ENCODE data around the gene SYNGR4.

Gene SYNGR4

DNA sequence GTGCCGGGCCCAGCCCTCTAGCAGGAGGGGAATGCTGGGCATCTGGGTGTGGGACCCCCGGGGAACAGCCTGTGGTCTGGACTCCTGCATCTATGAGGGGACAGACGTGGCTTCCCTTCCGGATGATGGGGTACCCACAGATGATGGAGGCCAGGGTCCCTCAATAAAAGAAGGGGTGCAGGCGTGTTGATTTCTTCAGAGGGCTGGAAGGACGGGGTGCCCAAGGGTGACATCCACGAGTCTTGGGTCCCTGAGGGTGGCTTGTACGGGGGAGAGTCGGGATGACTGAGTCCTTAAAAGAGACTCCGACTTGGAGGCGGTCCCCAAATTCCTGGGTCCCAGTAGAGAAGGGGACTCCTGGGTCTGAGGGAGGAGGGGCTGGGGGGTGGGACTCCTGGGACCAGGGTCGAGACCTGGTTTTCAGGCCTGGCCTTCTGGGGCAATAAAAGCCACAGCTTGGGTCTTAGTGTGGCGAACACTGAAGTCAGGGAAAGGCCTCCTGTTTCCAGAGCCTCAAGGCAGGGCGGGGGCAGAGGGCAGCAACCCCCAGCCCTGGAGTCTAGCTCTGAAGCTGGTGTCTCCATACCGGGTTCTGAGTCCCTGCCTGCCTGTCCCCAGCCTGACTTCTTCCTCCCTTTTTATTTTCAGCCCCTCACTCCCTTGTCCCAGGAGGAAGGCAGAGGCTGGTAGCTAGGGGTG, 28.8 kb downstream of the SYNGR4 start:
- DNase-seq, result no peak

GRCh38 chr19:48393559-48394330, 29.6 kb downstream of the SYNGR4 start, which contains the start of gene GRIN2D:
GRIN2D (plus strand) TSS chr19:48393668; CDS start chr19:48398393, 4,725 bp downstream.
- no peak for DNase-seq
- TF ChIP-seq GATA1 (IDR thresholded peaks at IDR 0.05; ENCODE audit: low read depth, low read length) (no peak), POLR2A (IDR thresholded peaks at IDR 0.05; ENCODE audit: low read length) (no peak)

More for the DNA sequence above, 28.8 kb downstream of the SYNGR4 start:
- TF ChIP-seq GATA1 (IDR thresholded peaks at IDR 0.05; ENCODE audit: low read depth, low read length) (no peak), POLR2A (IDR thresholded peaks at IDR 0.05; ENCODE audit: low read length) (no peak)

DNA sequence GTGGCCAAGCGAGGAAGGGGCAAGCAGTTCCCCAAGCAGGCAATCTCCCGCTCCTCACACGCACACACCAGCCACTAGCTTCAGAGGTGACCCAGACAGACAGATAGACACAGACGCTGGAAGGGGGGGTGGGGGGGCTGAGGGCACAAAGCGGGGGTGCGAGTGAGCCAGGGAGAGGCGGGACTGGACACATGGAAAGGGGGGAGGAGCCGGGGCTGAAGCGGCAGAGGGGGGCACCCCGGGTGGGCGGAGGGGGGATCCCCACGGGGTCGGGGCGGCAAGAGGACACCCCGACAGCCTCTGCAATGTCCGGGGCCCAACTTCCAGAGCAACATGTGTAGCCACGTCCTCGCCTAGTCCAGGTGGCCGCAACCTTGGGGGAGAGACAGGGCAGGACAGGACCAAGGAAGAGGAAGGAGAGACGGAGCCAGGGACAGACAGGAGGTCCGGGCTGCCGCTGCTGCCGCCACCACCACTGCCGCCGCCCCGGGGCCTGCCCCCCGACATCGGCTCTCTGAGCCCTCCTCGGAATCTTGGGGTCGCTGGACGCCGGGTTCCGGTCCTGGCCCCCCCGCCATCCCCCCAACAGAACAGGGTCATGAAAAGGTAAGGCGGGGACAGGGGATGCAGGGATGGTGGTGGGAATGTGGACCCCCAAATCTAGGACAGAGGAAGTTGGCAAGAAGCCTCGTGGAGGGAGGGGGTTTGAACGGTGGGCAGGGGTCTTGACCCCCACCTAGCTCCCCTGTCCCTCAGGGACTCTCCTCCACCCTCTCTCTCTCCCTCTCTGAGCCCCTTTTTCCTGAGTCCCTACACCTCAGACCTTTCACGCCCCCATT, 30.4 kb downstream of the SYNGR4 start:
- TF ChIP-seq GATA1 (IDR thresholded peaks at IDR 0.05; ENCODE audit: low read depth, low read length) (no peak), POLR2A (IDR thresholded peaks at IDR 0.05; ENCODE audit: low read length) (no peak)
- DNase-seq, result no peak

DNA sequence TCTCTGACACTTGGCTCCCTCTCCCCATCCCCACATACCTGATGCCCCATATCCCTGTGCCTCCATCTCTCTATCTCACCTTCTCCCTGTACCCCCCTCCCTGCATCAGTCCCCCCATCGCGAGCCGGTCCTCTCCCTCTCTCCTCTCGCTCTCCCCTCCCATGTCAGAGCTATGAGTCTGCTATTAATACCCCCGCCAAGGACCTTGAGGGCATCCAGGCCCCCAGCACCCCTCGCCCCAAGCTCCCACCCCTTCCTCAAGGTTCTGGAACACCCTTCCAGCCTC, 30.9 kb downstream of the SYNGR4 start:
- no peak for DNase-seq
- TF ChIP-seq GATA1 (IDR thresholded peaks at IDR 0.05; ENCODE audit: low read depth, low read length) (no peak), POLR2A (IDR thresholded peaks at IDR 0.05; ENCODE audit: low read length) (no peak)

GRCh38 chr19:48395499-48395898, 31.3 kb downstream of the SYNGR4 start:
- DNase-seq, result no peak
- TF ChIP-seq GATA1 (IDR thresholded peaks at IDR 0.05; ENCODE audit: low read depth, low read length), result no peak
- TF ChIP-seq POLR2A (IDR thresholded peaks at IDR 0.05; ENCODE audit: low read length), result no peak

DNA sequence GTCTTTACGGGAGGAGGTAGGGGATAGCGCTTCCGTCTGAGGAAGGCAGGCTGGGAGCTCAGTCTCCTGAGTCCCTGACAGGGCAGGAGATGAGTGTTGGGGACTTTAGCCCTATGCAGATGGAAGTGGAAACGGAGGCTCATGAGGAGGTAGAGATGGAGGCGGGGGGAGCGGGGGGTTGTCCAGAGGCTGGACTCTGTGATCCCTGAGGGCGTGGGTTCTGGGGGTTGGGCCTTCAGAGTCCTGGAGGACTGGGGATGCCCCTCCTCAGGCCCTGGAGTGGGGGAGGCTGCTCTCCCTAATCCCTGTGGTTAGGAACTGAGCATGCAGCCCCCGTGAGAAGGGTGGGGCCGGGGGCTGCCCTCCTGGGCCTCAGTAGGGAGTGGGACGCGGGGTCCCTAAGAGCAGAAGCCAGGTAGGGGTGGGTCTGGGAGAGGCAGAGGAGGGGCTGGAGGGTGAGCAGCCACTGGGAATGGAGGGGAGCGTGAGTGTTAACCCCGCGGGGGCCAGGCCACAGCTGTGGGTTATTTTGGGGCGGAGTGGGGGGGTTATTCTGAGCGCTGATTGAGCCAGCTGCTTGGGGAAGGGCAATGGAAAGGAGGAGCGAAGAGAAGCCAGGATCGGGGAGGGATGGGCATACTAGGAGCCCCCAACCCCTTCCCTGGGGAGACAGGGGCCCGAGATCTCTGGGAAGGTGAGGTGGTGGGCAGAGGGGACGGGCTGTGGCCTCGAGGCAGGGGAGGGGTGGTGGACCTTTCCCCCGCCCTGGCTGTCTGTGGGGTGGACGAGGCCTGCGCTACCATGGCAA, 32.1 kb downstream of the SYNGR4 start:
- TF ChIP-seq POLR2A (IDR thresholded peaks at IDR 0.05; ENCODE audit: low read length), result no peak
- TF ChIP-seq GATA1 (IDR thresholded peaks at IDR 0.05; ENCODE audit: low read depth, low read length), result no peak
- DNase-seq, result no peak

DNA sequence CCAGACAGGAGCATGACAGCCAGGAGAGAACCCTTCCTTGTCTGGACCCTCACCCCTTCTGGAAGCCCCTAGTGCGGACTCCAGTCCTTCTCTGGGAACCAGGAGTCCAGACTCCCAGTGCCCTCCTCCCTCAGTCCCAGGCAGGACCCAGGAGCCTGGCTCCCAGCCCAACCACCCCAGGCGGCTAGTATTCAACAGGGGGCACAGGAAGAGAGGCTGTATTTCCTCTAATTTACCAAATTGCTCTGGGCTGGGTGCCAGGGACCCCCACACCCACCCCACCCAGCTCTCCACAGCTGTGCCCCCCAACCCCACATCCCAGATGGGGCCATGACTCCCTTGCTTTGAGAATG, 32.6 kb downstream of the SYNGR4 start:
- no peak for DNase-seq
- no peak for TF ChIP-seq GATA1 (IDR thresholded peaks at IDR 0.05; ENCODE audit: low read depth, low read length)
- no peak for TF ChIP-seq POLR2A (IDR thresholded peaks at IDR 0.05; ENCODE audit: low read length)

DNA sequence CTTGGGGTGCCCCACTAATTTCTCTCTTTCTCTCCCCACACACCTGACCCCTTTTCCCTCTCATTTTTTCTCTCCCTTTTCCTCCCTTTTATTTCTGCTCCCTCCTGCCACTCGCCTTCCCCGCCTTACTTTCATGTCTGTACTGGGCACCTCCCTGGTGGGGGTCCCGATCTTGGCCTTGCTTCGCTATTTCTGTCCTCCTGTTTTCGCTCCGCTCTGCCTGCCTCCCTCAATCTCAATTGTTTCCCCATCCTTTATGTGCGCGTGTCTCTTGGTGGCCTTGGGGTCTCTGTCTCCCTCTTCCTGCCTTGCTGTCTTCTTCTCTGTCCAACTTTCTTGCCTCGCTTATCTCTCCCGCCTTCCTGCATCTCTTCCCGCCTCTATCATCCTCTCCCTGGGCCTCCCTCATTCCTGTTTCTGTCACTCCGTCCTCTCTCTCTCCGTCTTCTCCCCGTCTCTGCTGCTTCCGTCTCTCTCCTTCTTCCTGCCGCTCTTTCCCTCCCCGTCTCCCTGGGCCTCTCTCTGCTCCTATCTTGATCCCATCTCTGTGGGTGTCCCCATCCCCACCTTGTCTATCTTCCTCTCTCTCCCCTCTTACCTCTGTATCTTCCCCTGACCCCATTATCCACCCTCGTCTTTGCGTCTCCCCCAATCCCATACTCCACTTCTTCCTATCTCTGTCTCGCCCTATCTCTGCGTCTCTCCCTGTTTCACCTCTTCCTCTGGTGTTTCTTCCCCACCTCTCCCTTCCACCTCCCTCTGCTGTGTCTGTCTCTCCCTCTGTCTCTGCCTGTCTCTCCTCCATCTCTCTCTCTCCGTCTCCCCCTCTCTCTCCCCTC, 33.3 kb downstream of the SYNGR4 start:
- TF ChIP-seq POLR2A (IDR thresholded peaks at IDR 0.05; ENCODE audit: low read length) (no peak), GATA1 (IDR thresholded peaks at IDR 0.05; ENCODE audit: low read depth, low read length) (no peak)
- DNase-seq, result no peak

GRCh38 chr19:48398102-48398374, 33.9 kb downstream of the SYNGR4 start:
- no peak for TF ChIP-seq POLR2A (IDR thresholded peaks at IDR 0.05; ENCODE audit: low read length)
- TF ChIP-seq GATA1 (IDR thresholded peaks at IDR 0.05; ENCODE audit: low read depth, low read length), result no peak
- DNase-seq, result no peak

- peak; percentile 90 to 92 for DNase-seq
- TF ChIP-seq POLR2A (IDR thresholded peaks at IDR 0.05; ENCODE audit: low read length) (peak; percentile 35), GATA1 (IDR thresholded peaks at IDR 0.05; ENCODE audit: low read depth, low read length) (no peak)
Observed at GRCh38 chr19:48398375-48399235, 34.4 kb downstream of the SYNGR4 start.

DNA sequence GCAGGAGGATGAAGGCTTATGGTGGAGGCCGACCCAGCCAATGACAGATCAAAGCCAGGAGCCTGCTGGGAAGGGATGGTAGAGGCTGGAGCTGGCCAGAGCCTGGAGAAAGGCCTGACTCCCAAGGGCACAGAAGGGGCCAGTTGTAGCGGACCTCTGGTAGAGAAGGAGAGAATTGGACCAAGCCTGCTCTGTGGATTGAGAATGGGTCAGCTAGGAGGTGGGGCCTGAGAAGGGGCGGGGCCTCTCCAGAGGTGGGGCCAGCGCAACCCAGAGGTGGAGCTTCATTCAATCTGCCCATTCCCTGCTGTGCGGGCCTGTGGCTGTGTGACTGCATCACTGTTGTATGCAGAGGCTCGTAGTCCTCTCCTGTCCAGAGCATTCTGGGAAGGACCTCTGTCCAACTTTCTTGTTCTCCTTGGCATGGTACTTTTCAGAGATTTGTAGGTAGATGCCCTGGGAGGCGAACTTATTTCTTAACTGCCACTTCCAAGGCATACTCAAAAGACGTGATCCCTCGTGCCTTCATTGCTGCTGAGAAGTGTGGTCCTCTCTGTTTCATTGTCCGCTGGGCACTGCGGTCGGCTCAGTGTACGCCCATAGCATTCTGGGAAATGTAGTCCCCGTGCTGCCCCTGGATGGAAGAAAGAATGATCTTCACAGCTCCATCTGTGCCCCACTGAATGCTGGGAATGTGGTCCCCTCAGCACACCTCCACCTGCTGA, 36.0 kb downstream of the SYNGR4 start:
- no peak for TF ChIP-seq GATA1 (IDR thresholded peaks at IDR 0.05; ENCODE audit: low read depth, low read length)
- TF ChIP-seq POLR2A (IDR thresholded peaks at IDR 0.05; ENCODE audit: low read length), result no peak

More for the DNA sequence above, 36.0 kb downstream of the SYNGR4 start:
- DNase-seq, result peak in 1 of 2 experiments; percentile 59

All from erythroblast (primary cell).